GM12874 (cell line): ENCODE data around the gene SERTAD3.

Source experiments
- CTCF ChIP-seq: IDR thresholded peaks from 2 replicates; pipeline ENCODE4 v1.5.1; 2011; ENCODE audit warnings: low read depth, mild to moderate bottlenecking, control low read depth, low read length, moderate library complexity; ENCODE audit not compliant: insufficient read depth

SERTAD3 gene

GRCh38 chr19:40444000-40444824 is at the start of gene SERTAD3:
Gene SERTAD3, minus strand, starts transcription at chr19:40444335. Its CDS starts 2,255 bp downstream, at chr19:40442080.
- no peak for TF ChIP-seq CTCF

DNA sequence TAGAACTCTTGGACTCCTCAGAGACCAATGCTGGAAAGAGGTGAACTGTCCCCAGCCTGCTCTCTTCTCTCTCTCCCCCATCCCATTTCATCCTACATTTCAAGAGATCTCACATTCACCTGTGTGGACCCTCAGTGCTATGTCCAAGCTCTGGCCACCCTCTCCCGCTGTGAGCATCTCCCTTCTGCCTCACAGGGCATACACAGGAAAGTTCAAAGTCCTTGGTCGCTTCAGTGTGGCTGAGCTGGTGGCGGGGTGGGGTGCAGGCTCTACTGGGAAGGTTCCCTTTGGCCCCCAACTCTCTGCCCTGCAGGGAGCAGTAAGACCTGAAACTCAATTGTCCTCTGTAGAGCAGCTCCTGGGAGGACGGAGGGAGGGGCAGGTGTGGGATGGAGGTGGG is 49.6 kb upstream of the SERTAD3 start:
- TF ChIP-seq CTCF: no peak

DNA sequence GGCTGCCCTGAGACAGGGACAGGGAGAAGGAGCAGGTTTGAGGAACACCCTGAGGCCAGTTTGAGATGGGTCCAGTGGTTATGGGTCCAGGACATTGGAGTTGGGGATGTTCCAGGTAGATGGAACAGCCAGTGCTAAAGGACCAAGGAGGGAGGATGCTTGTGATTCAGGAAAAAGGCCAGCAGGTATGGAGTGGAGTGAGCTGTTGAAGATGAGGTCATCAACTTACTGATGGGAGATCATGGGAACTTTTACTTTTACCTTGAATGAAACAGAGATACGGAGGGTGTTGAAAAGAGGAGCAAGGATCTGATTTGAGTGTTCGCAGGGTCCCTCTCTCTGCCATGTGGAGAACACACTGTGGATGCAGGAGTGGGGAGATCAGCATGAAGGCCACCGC is 48.1 kb upstream of the SERTAD3 start:
- no peak for TF ChIP-seq CTCF

DNA sequence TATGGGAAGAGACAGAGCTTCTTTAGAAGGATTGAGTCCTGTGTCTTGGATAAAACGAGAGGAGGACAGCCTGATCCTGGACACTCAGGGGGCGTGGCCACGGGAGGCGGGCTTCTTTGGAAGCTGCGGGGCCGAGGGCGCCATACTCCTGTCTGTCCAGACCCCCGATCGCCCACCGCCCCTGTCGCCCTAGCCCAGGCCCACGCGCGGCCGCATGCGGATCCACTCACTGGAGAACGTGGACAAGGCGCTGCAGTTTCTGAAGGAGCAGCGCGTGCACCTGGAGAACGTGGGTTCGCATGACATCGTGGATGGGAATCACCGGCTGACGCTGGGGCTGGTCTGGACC is 45.7 kb upstream of the SERTAD3 start:
- TF ChIP-seq CTCF: no peak

GRCh38 chr19:40486017-40486416 is 41.9 kb upstream of the SERTAD3 start:
- TF ChIP-seq CTCF: no peak

DNA sequence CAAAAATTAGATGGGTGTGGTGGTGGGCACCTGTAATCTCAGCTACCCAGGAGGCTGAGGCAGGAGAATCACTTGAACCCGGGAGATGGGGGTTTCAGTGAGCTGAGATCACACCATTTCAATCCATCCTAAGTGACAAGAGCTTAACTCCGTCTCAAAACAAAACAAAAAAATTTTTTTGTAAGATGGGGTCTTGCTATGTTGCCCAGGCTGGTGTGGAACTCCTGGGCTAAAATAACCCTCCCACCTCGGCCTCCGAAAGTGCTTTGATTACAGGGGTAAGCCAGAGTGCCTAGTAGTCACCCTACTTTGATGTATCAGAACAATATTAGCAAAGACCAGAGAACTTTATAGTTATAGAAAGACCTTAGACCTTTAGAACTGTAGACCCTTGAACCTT is 30.6 kb upstream of the SERTAD3 start:
- TF ChIP-seq CTCF: no peak

GRCh38 chr19:40472516-40472915 is 28.4 kb upstream of the SERTAD3 start:
- TF ChIP-seq CTCF: no peak
